K562 (cell line): ENCODE measurements around the gene NACA2. TPM values are rescaled to one million over a fixed set of nuclear protein-coding genes. Genes with fewer than 3 reads are reported as not detected.

Experiments
- DEAF1 ChIP-seq: fragments of 450-650 bp; formaldehyde crosslinking; IDR thresholded peaks from 2 replicates; pipeline ENCODE4 v1.4.0; 2020; ENCODE audit warnings: mild to moderate bottlenecking, moderate library complexity
- REST ChIP-seq, 2 experiments: fragments of 450-650 bp; formaldehyde crosslinking in 1 of 2; IDR thresholded peaks; 2 replicates each; pipeline versions ENCODE4 v1.4.0 to v1.6.1; 2014 to 2020; ENCODE audit warnings: mild to moderate bottlenecking in 2 of 2, borderline replicate concordance in 1 of 2, low read depth in 1 of 2
- ZBTB1 ChIP-seq: sonication (generic); formaldehyde crosslinking; IDR thresholded peaks from 2 replicates; pipeline ENCODE4 v1.8.1; 2023; ENCODE audit warnings: missing genetic modification reagents, low read depth, mild to moderate bottlenecking, borderline replicate concordance
- ZBTB11 ChIP-seq, 3 experiments: fragments of 200-800 bp in 1 of 3; fragments of 250-450 bp in 1 of 3; fragments of 450-650 bp in 1 of 3; sonication (Bioruptor Pico) in 1 of 3; sonication (Bioruptor generic) in 1 of 3; formaldehyde crosslinking in 1 of 3; IDR thresholded peaks; 2 replicates each; pipeline versions ENCODE4 v1.6.1 to v1.8.0; 2016 to 2022; ENCODE audit warnings: mild to moderate bottlenecking in 2 of 3, missing genetic modification characterization in 2 of 3, missing compliant biosample characterization in 1 of 3, moderate library complexity in 1 of 3
- ZNF609 ChIP-seq: sonication (generic); formaldehyde crosslinking; IDR thresholded peaks from 2 replicates; pipeline ENCODE4 v1.8.1; 2023; ENCODE audit warnings: missing genetic modification reagents, mild to moderate bottlenecking, borderline replicate concordance
- polyA plus RNA-seq, 8 experiments: library from polyadenylated mRNA; depleted of rRNA in 4 of 8; stranded (reverse) in 5 of 8; unstranded in 3 of 8; fragments of >200 nt; fragmentation: Nextera tagmentation in 2 of 8; fragmentation: Illumina TruSeq in 1 of 8; extraction: Ambion mirVana in 2 of 8; extraction: Trizol in 1 of 8; gene quantifications; 2 replicates each; pipeline versions ENCODE4 v1.2.1 to v1.2.3, GENCODE V29; 2011 to 2014; ENCODE audit warnings: inconsistent platforms in 1 of 8, missing spikeins in 1 of 8
- total RNA-seq, 7 experiments: library from RNA; depleted of rRNA in 6 of 7; stranded (reverse); fragments of >200 nt in 6 of 7; fragmentation: Illumina TruSeq in 2 of 7; extraction: Trizol in 2 of 7; gene quantifications; 2 replicates each; pipeline versions ENCODE4 v1.2.1 to v1.2.3, GENCODE V29; 2011 to 2021; ENCODE audit warnings: low replicate concordance in 1 of 7

The NACA2 gene
- total and polyA plus RNA-seq, 9 of the 15 experiments (the other 6 are each of a cell fraction or from before 2014, with no cell fraction given): 0.13 to 0.29 (median 0.23) TPM; not detected in 4

- TF ChIP-seq REST (IDR thresholded peaks at IDR 0.05; ENCODE audit: borderline replicate concordance) (peak; percentile 84), REST (CRISPR knock-in tag; IDR thresholded peaks at IDR 0.05; ENCODE audit: low read depth) (no peak), ZNF609 (CRISPR knock-in tag) (no peak), ZBTB11 (CRISPR knock-in tag; IDR thresholded peaks at IDR 0.05) (peak in 1 of 3 experiments; percentile 75; a peak in 2 of 6 replicates), DEAF1 (CRISPR knock-in tag) (peak; percentile 80), ZBTB1 (CRISPR knock-in tag) (no peak)
Observed at GRCh38 chr17:61635913-61636432, 45.0 kb upstream of the NACA2 start (continued).
